Activated CD4-positive, CD25-positive, alpha-beta regulatory T cell treated with anti-CD3 and anti-CD28 coated beads, Interleukin-2, amount 50 U/mL, for 24 hours (primary cell): ENCODE data around the gene C5orf58.

Experiments used
- ATAC-seq, 2 donors: fragments of 150-1000 bp; cut with Tn5 transposase; one replicate each; pipeline ENCODE4 v1.10.0; 2021; ENCODE audit warnings: mild to moderate bottlenecking in 1 of 2, moderate library complexity in 1 of 2

Gene C5orf58

GRCh38 chr5:170261528-170262043, 28.8 kb downstream of the C5orf58 start:
- ATAC-seq = no peak

- ATAC-seq = peak in 1 of 2 donors; percentile 21
Observed at GRCh38 chr5:170262061-170263045, 29.6 kb downstream of the C5orf58 start.

- ATAC-seq = no peak
Observed at GRCh38 chr5:170263906-170264305, 31.1 kb downstream of the C5orf58 start.

GRCh38 chr5:170265522-170265921, 32.7 kb downstream of the C5orf58 start:
- ATAC-seq = no peak

- peak; percentile 63 to 69 for ATAC-seq
Observed at GRCh38 chr5:170266570-170267381, 34.0 kb downstream of the C5orf58 start.

GRCh38 chr5:170267431-170268152, 34.8 kb downstream of the C5orf58 start:
- peak in 1 of 2 donors; percentile 18 for ATAC-seq

- no peak for ATAC-seq
Observed at GRCh38 chr5:170268153-170268689, 35.4 kb downstream of the C5orf58 start.

GRCh38 chr5:170268884-170269283, 36.1 kb downstream of the C5orf58 start:
- no peak for ATAC-seq

- ATAC-seq = peak; percentile 82 to 83
Observed at GRCh38 chr5:170269579-170269978, 36.8 kb downstream of the C5orf58 start.

- no peak for ATAC-seq
Observed at GRCh38 chr5:170270293-170271069, 37.7 kb downstream of the C5orf58 start.

- ATAC-seq = peak in 1 of 2 donors; percentile 2
Observed at GRCh38 chr5:170273968-170274710, 41.4 kb downstream of the C5orf58 start.

GRCh38 chr5:170275376-170275994, 42.7 kb downstream of the C5orf58 start:
- no peak for ATAC-seq

- ATAC-seq = no peak
Observed at GRCh38 chr5:170276140-170276539, 43.4 kb downstream of the C5orf58 start.

GRCh38 chr5:170277867-170278281, 45.1 kb downstream of the C5orf58 start:
- ATAC-seq = no peak

- ATAC-seq = peak; percentile 86 to 89
Observed at GRCh38 chr5:170278611-170279458, 46.0 kb downstream of the C5orf58 start.

- ATAC-seq = no peak
Observed at GRCh38 chr5:170279459-170279817, 46.7 kb downstream of the C5orf58 start.

- ATAC-seq = no peak
Observed at GRCh38 chr5:170280011-170280493, 47.3 kb downstream of the C5orf58 start.

GRCh38 chr5:170283296-170283695, 50.5 kb downstream of the C5orf58 start:
- no peak for ATAC-seq

GRCh38 chr5:170284231-170284630, 51.4 kb downstream of the C5orf58 start:
- no peak for ATAC-seq
